HCT116 (cell line): ENCODE measurements around the gene RPL11.

ENCODE experiments used
- CTCF ChIP-seq, 3 experiments: fragments of 200-600 bp in 1 of 3; sonication (generic) in 1 of 3; IDR thresholded peaks in 2 of 3; conservative IDR thresholded peaks in 1 of 3; 2 replicates each; pipeline ENCODE4 v1.5.1; 2012 to 2017; ENCODE audit warnings: low read depth in 2 of 3, low read length in 2 of 3, antibody characterized with exemption in 1 of 3, borderline replicate concordance in 1 of 3, control low read depth in 1 of 3, mild to moderate bottlenecking in 1 of 3, mixed read lengths in 1 of 3, mixed run types in 1 of 3, moderate library complexity in 1 of 3; ENCODE audit not compliant: insufficient read depth in 1 of 3
- EZH2 ChIP-seq: fragments of 200-600 bp; sonication (generic); IDR thresholded peaks from 2 replicates; pipeline ENCODE4 v1.6.1; 2017; ENCODE audit warnings: antibody characterized with exemption, mixed run types
- MAX ChIP-seq: IDR thresholded peaks from 2 replicates; pipeline ENCODE4 v1.6.1; 2012
- POLR2A ChIP-seq: IDR thresholded peaks from 2 replicates; pipeline ENCODE4 v1.7.0; 2011; ENCODE audit warnings: borderline replicate concordance; ENCODE audit not compliant: insufficient read depth, insufficient read length; ENCODE audit errors: extremely low read depth
- RAD21 ChIP-seq: IDR thresholded peaks from 2 replicates; pipeline ENCODE4 v1.6.1; 2012; ENCODE audit warnings: low read depth, mild to moderate bottlenecking
- SIN3A ChIP-seq: IDR thresholded peaks from 2 replicates; pipeline ENCODE4 v1.6.1; 2012; ENCODE audit warnings: low read depth
- SP1 ChIP-seq: IDR thresholded peaks from 2 replicates; pipeline ENCODE4 v1.6.1; 2012; ENCODE audit warnings: low read depth
- SRF ChIP-seq: IDR thresholded peaks from 2 replicates; pipeline ENCODE4 v1.6.1; 2012; ENCODE audit warnings: low read depth

GRCh38 chr1:23651069-23651808 lies 40.4 kb upstream of the RPL11 start:
- TF ChIP-seq EZH2 (no peak), SRF (no peak), POLR2A (no peak), CTCF (IDR thresholded peaks at IDR 0.05 in 2 of 3, conservative IDR thresholded peaks at IDR 0.05 in 1 of 3; ENCODE audit: borderline replicate concordance in 1 of 3, insufficient read depth in 1 of 3, low read depth in 2 of 3, low read length in 2 of 3) (no peak), SIN3A (no peak), SP1 (no peak), RAD21 (no peak), MAX (no peak)
